Amniotic epithelial cell (primary cell): ENCODE data around the gene PPP2R5E.
"Not testable (repeated sequence)": the region's sequence is repeated elsewhere in the genome, so short reads cannot be mapped to it uniquely, and the experiment has no call there.

Source experiments
- DNase-seq: peaks from one replicate; pipeline ENCODE4 v3.0.0-alpha.2; 2010; ENCODE audit warnings: low read depth

The PPP2R5E gene

DNA sequence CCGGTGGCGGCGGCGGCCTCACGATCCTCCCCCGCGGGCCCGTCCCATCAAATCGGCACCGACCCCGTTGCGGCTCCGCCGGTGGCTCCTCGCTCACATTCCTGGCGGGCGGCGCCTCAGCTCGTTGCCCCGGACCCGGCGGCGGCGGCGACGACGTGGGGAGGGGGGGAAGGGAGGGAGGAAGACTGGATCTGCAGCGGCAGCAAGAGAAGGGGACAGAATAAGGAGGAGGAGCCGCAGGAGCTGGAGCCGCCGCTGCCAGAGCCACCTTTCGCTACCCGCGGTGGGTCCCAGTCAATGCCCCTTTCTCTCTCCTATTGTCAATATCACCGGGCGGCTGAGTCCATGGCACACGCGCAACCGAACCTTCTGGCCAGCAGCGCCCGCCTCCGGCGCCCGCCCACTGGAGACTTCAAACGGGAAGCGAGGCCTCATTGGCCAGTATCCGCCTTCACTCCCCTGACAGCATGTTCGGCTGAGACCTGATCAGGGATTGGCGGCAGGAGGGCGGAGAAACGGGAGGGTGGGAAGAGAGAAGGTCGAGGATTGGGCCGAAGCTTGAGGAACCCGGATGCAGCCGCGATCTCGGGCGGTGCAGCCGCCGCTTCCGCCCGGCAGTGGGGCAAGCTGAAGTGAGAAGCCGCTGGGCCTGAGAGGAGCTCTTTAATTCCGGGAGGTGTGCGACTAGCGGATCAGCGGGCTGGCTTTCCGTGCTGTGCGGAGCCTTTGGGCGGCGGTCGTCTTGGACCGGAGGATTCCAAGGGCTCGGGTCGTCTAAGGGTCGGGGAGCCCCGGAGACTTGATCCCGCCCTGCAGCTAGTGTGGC lies at the start of gene PPP2R5E:
PPP2R5E (minus strand) TSS at position 378 of the 826 bp plus-strand sequence. CDS start 3,692 bp downstream, outside the sequence.
- DNase-seq = peak; percentile 98

DNA sequence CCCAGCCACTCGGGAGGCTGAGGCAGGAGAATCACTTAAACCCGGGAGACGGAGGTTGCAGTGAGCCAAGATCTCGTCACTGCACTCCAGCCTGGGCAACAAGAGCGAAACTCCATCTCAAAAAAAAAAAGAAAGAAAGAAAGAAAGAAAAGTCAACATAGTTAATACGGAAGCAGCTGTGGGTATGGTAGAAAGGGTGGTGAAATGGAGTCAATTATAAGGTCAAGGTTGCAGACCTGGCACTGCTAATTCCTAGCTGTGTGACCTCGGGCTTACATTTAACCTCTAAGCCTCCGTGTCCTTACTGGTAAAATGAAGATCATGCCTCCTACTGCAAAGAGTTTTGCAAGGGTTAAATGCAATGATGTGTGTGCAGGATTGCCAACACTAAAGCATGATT lies 39.9 kb upstream of the PPP2R5E start:
- DNase-seq = not testable (repeated sequence)

DNA sequence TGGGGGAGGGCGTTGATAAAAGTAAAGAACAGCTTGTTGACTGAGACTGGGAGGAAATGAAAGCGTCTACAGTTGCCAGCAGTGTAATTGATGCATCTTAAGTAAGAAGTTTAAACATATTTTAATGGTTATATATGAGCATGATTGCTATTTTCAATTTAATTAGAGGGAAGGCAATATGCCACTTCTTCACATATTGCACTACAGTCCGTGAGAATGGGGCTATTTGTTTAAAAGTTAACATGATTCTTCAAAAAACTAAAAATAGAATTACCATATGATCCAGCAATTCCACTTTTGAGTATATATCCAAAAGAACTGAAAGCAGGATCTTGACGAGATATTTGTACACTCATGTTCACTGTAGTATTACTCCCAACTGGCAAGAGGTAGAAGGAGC lies 38.3 kb upstream of the PPP2R5E start:
- DNase-seq = no peak

DNA sequence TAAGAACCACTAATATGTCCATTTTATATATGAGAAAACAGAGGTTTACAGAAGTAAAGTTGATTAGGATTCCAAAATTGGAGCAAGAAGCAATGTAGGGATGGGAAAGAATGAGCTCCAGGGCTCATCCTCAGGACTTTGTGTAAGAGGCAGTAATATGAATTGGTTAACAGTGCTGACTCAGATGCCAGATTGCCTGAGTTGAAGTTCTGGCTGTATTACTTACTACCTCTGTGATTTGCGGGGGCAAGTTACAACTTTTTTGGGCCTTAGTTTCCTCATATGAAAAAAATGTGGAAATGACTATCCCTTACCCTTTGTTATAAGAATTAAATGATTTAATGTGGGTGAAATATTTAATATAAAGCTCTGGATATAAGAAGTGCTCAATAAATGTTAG lies 35.1 kb upstream of the PPP2R5E start:
- peak; percentile 15 for DNase-seq

GRCh38 chr14:63573581-63573980 lies 30.4 kb upstream of the PPP2R5E start:
- peak; percentile 67 for DNase-seq

DNA sequence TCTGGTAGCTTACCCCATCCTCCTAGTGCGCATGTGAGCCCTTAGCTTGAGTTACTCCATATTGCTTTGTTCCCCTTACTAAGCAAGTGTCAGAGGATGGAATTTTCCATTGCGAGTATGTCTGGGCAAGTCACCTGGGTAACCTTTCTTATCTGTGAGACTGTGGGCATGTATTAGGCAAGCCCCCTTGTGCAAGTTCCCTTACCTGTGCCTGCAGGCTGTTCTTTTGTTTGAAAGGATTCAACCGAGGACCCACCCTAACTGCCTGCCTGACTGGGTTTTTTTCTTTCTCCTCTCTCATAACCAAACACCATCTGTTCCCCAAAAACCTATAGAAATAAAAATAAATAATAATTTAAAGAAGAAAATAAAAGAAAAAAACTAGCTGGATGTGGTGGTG lies 22.3 kb upstream of the PPP2R5E start:
- DNase-seq = no peak

DNA sequence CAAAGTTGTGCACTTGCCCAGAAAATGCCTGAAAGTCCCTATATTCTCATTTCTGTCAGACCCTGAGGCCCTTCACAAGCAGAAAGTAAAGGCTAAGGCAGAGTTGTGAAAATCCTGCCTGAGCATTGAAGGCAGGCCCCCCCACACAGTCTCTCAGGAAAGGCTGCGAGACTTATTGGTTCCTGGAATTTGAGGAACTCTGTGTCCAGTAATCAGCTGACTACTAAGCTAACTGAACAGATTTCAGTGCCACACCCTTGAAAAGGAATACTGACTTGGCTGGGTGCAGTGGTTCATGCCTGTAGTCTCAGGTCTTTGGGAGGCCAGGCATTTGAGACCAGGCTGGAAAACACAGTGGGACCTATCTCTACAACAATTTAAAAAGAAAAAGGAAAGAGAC lies 21.1 kb upstream of the PPP2R5E start:
- DNase-seq = no peak

DNA sequence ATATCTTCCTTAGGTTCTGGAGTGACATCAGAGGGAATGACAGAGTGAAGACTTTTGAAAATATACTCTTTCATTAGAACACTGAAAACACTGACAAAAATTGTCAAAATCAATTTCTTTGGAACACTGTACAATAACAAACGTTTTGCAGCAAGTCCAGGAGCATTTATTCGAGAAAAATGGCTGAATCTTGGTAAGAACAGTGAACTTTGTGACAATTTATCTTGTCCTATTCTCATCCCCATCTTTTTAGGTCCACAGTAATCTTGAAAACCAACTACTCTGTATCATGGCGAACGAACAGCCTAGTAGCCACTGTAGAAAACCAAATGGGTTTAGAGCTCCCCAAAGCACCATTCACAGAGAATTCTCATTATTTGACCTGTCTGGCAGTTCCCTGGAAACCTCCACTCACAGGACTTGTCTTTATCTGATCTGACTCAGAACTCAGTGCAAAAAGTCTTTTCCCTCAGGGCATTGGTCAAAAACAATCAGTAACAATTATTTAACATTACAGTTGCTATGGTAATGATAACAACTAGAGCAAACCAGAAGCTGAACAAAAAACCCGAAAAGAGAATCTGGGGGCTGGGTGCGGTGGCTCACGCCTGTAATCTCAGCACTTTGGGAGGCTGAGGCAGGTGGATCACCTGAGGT lies 20.3 kb upstream of the PPP2R5E start:
- peak; percentile 72 for DNase-seq

DNA sequence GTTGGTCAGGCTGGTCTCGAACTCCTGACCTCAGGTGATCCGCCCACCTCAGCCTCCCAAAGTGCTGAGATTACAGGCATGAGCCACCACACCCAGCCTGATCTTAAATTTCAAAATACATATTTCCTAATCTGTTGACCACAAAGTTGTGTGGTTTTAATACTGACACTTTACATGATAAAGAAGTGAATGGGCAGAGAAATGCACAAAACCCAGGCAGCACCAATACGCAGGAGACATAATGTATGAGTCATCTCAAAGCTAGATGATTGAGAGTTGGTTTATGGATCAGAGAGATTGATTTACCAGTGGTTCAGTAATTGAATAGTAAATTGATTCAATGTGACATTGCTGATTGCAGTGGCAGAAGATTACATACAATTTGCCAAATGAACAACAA lies 19.2 kb upstream of the PPP2R5E start:
- peak; percentile 87 for DNase-seq

DNA sequence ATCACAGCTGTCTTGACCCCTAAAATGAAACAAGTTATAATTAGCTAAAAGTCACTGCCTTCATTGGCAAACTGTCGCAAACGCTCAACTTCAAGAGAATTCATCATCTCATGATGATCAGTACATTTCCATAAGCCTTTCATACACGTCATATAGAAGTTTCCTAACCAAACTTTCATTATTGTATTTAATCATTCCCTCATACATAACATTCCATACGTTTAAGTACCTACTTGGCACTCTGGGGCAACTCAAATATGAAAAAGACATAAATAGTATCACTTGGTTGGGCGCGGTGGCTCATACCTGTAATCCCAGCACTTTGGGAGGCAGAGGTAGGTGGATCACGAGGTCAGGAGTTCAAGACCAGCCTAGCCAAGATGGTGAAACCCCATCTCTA lies 12.4 kb upstream of the PPP2R5E start:
- DNase-seq = no peak

GRCh38 chr14:63551332-63551731 lies 8.2 kb upstream of the PPP2R5E start:
- DNase-seq = peak; percentile 19

DNA sequence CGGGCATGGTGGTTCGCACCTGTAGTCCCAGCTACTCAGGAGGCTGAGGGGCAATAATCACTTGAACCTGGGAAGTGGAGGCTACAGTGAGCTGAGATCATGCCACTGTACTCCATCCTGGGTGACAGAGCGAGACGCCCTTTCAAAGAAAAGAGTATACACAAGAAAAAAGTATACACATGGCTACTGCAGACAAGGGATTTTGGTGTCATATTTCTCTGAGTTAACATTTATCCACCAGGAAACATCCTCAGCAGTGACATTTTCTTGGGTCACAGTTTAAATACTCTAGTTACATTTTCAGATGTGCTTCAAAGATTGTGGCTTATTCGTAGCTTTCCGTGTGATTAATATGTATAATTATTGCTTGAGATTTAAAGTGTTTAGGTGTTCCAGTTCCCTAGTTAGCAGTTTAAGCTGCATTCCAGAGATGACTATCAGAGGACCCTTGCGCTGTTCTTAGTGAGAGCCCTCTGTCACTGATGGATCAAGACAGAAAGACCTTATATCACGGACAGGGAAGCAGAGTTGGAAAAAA lies 4.7 kb upstream of the PPP2R5E start:
- DNase-seq = no peak

GRCh38 chr14:63545431-63545830 lies 2.3 kb upstream of the PPP2R5E start:
- no peak for DNase-seq

DNA sequence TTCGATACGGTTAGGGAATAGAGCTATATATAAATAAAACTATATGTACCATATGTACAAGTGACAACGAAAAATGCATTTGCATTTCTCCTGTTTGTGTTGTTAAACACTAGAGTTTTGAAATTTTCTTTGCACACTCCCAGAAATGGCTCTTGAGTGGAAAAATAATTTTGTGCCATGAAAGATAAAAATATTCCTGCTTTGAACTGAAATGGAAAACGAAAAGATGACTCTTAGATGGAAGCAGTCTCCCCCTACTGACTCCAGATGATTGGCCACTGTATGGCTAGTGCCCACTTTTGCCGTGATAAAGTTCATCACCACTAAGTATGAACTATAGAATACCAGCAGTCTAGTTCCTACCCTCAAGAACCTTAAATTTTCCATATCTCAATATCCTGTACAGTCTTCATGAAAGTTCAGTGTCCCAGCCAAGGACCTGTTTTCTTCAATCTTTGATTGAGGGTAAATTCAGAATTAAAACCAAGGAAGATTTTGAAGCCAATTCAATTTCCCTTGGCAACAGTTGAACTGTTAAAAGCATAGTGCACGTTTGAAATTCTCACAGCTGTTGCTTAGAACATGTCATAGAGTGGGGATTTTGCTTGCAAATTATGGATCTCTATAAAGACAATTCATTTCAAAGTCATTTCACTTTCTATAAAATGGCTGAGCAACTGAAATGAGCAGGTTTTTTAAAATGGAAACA lies 1.6 kb upstream of the PPP2R5E start:
- peak; percentile 21 for DNase-seq

GRCh38 chr14:63543826-63544406 lies 739 bp upstream of the PPP2R5E start:
- DNase-seq = no peak

DNA sequence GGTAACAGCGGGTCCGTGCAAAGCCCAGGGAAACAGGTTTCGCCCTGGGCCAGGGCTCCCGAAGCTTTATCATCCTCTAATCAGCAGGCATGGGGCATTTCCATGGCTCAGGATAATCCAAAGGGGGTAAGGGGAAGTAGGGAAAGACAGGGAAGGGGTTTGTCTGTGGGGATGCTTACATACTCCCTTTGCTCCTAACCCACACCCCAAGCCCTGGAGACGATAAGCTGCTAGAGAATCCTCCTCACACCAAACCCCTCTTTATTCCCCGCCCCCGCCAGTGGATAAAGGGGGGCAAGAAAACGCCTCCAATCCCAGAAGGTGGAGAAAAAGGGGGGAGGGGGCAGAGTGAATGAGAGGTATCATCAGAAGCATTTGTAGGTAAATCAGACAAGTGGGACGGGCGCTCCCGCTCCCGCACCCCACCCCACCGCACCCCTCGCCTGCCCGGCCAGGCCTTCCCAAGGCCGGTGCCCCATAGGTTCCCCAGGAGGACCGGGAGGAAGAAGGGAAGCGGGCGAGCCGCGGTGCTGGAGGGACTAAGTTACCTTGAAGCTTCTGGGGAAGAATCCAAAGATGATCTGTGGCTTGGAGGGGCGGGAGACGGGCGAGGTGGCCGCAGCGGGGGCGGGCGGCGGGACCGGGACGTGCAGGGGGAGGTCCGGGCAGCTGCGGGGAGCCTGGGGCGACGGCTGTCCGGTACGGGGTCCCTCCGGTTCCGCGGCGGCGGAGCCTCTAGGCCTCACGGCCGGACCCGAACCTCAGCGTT lies 762 bp downstream of the PPP2R5E start:
- no peak for DNase-seq

DNA sequence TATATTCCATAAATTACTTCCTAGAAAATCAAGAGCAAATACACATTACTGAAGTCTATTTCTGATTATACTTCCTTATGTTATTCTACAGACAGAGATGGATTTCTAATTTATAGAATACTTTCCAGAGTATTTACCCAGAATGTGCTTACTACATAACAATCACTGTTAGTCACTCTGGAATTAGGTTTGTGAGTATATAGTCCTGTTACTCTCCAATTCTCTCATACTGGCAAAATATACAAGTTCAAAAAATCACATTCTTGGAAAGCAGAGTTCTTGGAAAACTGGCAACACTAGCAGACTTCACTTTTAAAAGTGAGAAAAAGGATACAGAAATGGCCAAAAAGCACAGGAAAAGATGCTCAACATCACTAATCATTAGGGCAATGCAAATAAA lies 7.3 kb downstream of the PPP2R5E start:
- no peak for DNase-seq

- DNase-seq = no peak
Measured at GRCh38 chr14:63533474-63533873, 9.7 kb downstream of the PPP2R5E start.

DNA sequence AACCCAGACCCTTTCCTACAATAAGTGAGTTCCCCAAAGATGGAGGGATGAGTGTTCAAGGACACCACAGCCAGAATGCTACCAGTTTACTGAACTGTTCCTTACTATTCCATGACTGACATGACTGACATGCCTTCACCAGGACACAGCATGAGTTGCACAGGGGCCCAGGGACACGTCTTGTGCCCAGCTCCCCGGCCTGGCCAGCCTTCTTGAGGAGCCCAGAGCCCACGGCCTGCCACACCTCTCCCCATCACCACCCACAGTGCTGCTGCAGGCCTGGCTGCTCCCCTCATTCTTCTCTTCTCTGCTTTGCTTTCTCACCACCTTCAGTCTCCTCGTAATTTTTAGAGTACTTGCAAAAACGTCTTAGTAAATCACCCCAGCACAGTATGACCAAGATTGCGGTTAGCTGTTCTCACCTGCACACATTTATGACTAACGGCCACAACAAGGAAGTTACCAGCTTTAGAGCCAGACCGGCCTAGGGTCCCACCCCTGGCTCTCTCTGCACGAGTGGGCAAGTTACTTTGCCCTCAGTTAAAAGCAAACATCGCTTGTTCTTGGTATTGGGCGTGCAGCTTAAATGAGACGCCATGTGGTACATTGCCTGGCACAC lies 18.5 kb downstream of the PPP2R5E start:
- no peak for DNase-seq

DNA sequence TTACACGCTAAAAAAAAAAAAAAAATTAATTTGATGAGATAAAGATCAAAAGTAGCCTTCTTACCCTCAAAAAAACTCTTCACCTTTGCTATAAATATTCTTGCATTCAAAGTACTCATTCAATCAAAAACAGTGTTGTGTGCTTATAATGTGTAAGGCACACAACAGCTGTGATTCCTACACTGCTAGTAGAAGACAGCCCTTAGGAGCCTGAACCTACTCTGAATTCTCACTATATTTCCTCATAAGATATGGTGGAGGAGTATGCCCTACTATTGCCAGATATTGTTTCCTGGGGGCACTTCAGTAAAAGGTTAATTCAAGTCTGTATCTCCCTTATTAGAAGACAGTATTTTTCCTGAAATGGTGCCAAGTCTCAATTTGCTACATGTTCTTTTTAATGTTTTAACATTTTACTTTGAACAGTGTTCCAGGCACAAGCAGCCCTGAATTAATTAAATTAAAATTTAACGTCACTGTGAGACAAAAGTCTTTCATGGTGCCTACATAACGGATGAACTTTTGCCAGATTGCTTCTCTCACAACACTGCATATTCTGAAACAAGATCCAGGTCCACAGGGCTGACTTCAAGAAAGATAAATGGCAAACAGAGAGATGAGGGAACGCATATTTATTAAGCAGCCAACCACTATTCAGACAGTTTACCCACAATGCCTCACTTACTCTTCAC lies 19.3 kb downstream of the PPP2R5E start:
- DNase-seq = no peak
